Measurements from ENCODE around the gene KIF1A.

The KIF1A gene

GRCh38 chr2:240819858-240820606 is at the start of gene KIF1A:
KIF1A (minus strand) TSS chr2:240820219; CDS start chr2:240797752, 22,467 bp downstream.
- Mint-ChIP-seq H3K27ac (no peak within 1 kb of the TSS), H3K4me3 (no peak within 1 kb of the TSS), H3K4me1 (ENCODE audit: low read depth) (no peaks in the 10 kb centered on the region), H3K36me3 (ENCODE audit: low read depth) (no peaks in the 10 kb centered on the region), H3K27me3 (peaks cover 76% of the 10 kb centered on the region), H3K9me3 (no peaks in the 10 kb centered on the region)
- intact Hi-C loops (cut with micrococcal nuclease), result no loop called here

- Mint-ChIP-seq H3K9me3 (no peaks in the 10 kb centered on the region), H3K27me3 (peaks cover 2% of the 10 kb centered on the region), H3K4me3 (no peak overlapping the region), H3K36me3 (ENCODE audit: low read depth) (no peaks in the 10 kb centered on the region), H3K27ac (no peak overlapping the region), H3K4me1 (ENCODE audit: low read depth) (no peaks in the 10 kb centered on the region)
- intact Hi-C loops (cut with micrococcal nuclease), result no loop called here
Observed at GRCh38 chr2:240869109-240869955, 49.3 kb upstream of the KIF1A start.

- Mint-ChIP-seq H3K27me3 (peaks cover 2% of the 10 kb centered on the region), H3K9me3 (no peaks in the 10 kb centered on the region), H3K4me1 (ENCODE audit: low read depth) (no peaks in the 10 kb centered on the region), H3K36me3 (ENCODE audit: low read depth) (no peaks in the 10 kb centered on the region), H3K27ac (no peak within 1 kb of the TSS), H3K4me3 (no peak within 1 kb of the TSS)
- intact Hi-C loops (cut with micrococcal nuclease), result no loop called here
Observed at GRCh38 chr2:240868286-240869108, 48.5 kb upstream of the KIF1A start, which contains the start of gene AGXT. AGXT (plus strand) TSS chr2:240868824; CDS start chr2:240868866, 42 bp downstream.

GRCh38 chr2:240865391-240865790 is 45.4 kb upstream of the KIF1A start:
- Mint-ChIP-seq H3K36me3 (ENCODE audit: low read depth) (no peaks in the 10 kb centered on the region), H3K27me3 (peaks cover 4% of the 10 kb centered on the region), H3K4me1 (ENCODE audit: low read depth) (no peaks in the 10 kb centered on the region), H3K4me3 (no peak overlapping the region), H3K9me3 (no peaks in the 10 kb centered on the region), H3K27ac (no peak overlapping the region)
- intact Hi-C loops (cut with micrococcal nuclease), result no loop called here

- no peak overlapping the region for H3K27ac Mint-ChIP-seq
- H3K4me1 Mint-ChIP-seq (ENCODE audit: low read depth), result no peaks in the 10 kb centered on the region
- H3K9me3 Mint-ChIP-seq, result no peaks in the 10 kb centered on the region
- H3K36me3 Mint-ChIP-seq (ENCODE audit: low read depth), result no peaks in the 10 kb centered on the region
- H3K27me3 Mint-ChIP-seq, result peaks cover 5% of the 10 kb centered on the region
- intact Hi-C loops (cut with micrococcal nuclease), result no loop called here
- no peak overlapping the region for H3K4me3 Mint-ChIP-seq
Observed at GRCh38 chr2:240864475-240864874, 44.5 kb upstream of the KIF1A start.

GRCh38 chr2:240861547-240861946 is 41.5 kb upstream of the KIF1A start:
- intact Hi-C loops (cut with micrococcal nuclease), result no loop called here
- peaks cover 6% of the 10 kb centered on the region for H3K27me3 Mint-ChIP-seq
- no peaks in the 10 kb centered on the region for H3K4me1 Mint-ChIP-seq (ENCODE audit: low read depth)
- no peaks in the 10 kb centered on the region for H3K36me3 Mint-ChIP-seq (ENCODE audit: low read depth)
- H3K4me3 Mint-ChIP-seq, result no peak overlapping the region
- no peak overlapping the region for H3K27ac Mint-ChIP-seq
- no peaks in the 10 kb centered on the region for H3K9me3 Mint-ChIP-seq

GRCh38 chr2:240858871-240859270 is 38.9 kb upstream of the KIF1A start:
- H3K27ac Mint-ChIP-seq, result no peak overlapping the region
- intact Hi-C loops (cut with micrococcal nuclease), result loop anchor here (10.0 kb wide), 1 partner anchor 216 kb away; no protein-coding TSS in a partner anchor
- H3K4me3 Mint-ChIP-seq, result no peak overlapping the region

GRCh38 chr2:240858321-240858720 is 38.3 kb upstream of the KIF1A start:
- intact Hi-C loops (cut with micrococcal nuclease), result loop anchor here (10.0 kb wide), 1 partner anchor 216 kb away; no protein-coding TSS in a partner anchor
- Mint-ChIP-seq H3K36me3 (ENCODE audit: low read depth) (no peaks in the 10 kb centered on the region), H3K9me3 (peaks cover 20% of the 10 kb centered on the region)

More at GRCh38 chr2:240858871-240859270, 38.9 kb upstream of the KIF1A start:
- no peaks in the 10 kb centered on the region for H3K36me3 Mint-ChIP-seq (ENCODE audit: low read depth)
- H3K9me3 Mint-ChIP-seq, result peaks cover 18% of the 10 kb centered on the region
- H3K27me3 Mint-ChIP-seq, result peaks cover 4% of the 10 kb centered on the region
- no peaks in the 10 kb centered on the region for H3K4me1 Mint-ChIP-seq (ENCODE audit: low read depth)

GRCh38 chr2:240857039-240858008 is 37.3 kb upstream of the KIF1A start:
- intact Hi-C loops (cut with micrococcal nuclease), result loop anchor here (10.0 kb wide), 1 partner anchor 217 kb away; no protein-coding TSS in a partner anchor
- H3K9me3 Mint-ChIP-seq, result peaks cover 20% of the 10 kb centered on the region
- H3K36me3 Mint-ChIP-seq (ENCODE audit: low read depth), result no peaks in the 10 kb centered on the region

More at GRCh38 chr2:240858321-240858720, 38.3 kb upstream of the KIF1A start:
- H3K4me3 Mint-ChIP-seq, result no peak overlapping the region
- H3K4me1 Mint-ChIP-seq (ENCODE audit: low read depth), result no peaks in the 10 kb centered on the region
- peaks cover 2% of the 10 kb centered on the region for H3K27me3 Mint-ChIP-seq
- H3K27ac Mint-ChIP-seq, result no peak overlapping the region

GRCh38 chr2:240856151-240856980 is 36.3 kb upstream of the KIF1A start:
- Mint-ChIP-seq H3K27ac (no peak overlapping the region), H3K4me3 (no peak overlapping the region), H3K27me3 (peaks cover 7% of the 10 kb centered on the region), H3K9me3 (peaks cover 20% of the 10 kb centered on the region), H3K4me1 (ENCODE audit: low read depth) (no peaks in the 10 kb centered on the region), H3K36me3 (ENCODE audit: low read depth) (no peaks in the 10 kb centered on the region)
- intact Hi-C loops (cut with micrococcal nuclease), result loop anchor here (10.0 kb wide), 1 partner anchor 218 kb away; no protein-coding TSS in a partner anchor

More at GRCh38 chr2:240857039-240858008, 37.3 kb upstream of the KIF1A start:
- Mint-ChIP-seq H3K4me1 (ENCODE audit: low read depth) (no peaks in the 10 kb centered on the region), H3K4me3 (no peak overlapping the region), H3K27me3 (peaks cover 3% of the 10 kb centered on the region), H3K27ac (no peak overlapping the region)

GRCh38 chr2:240855670-240856069 is 35.7 kb upstream of the KIF1A start:
- Mint-ChIP-seq H3K9me3 (peaks cover 20% of the 10 kb centered on the region), H3K4me3 (no peak overlapping the region), H3K27me3 (peaks cover 10% of the 10 kb centered on the region), H3K4me1 (ENCODE audit: low read depth) (no peaks in the 10 kb centered on the region), H3K36me3 (ENCODE audit: low read depth) (no peaks in the 10 kb centered on the region), H3K27ac (no peak overlapping the region)
- intact Hi-C loops (cut with micrococcal nuclease), result loop anchor here (10.0 kb wide), 1 partner anchor 219 kb away; no protein-coding TSS in a partner anchor
